OCI-LY3 (cell line): ENCODE data around the gene KCNIP1.
A peak's percentile ranks its signal among the peaks of the same experiment; 100 is the strongest.

ENCODE experiments used
- H2AFZ ChIP-seq: fragments of 200-600, 300-600 bp; shearing (Covaris generic); 2 replicates; pipeline ENCODE4 v1.6.0; 2014; ENCODE audit warnings: antibody characterized with exemption, low read depth, low read length
- H3K27ac ChIP-seq: fragments of 200-600, 300-600 bp; sonication (generic); 2 replicates; pipeline ENCODE4 v1.5.1; 2014; ENCODE audit warnings: mild to moderate bottlenecking, low read length, moderate library complexity, mixed read lengths
- H3K27me3 ChIP-seq: fragments of 200-600, 300-600 bp; sonication (generic); 2 replicates; pipeline ENCODE4 v1.6.1; 2014; ENCODE audit warnings: low read depth, low read length, mixed read lengths
- H3K36me3 ChIP-seq: fragments of 200-600, 300-600 bp; sonication (generic); replicated peaks from 2 replicates; pipeline ENCODE3; 2014; ENCODE audit warnings: low read depth, low read length, mixed read lengths
- H3K4me1 ChIP-seq: fragments of 300-600, 200-600 bp; sonication (generic); 2 replicates; pipeline ENCODE4 v1.6.1; 2014; ENCODE audit warnings: low read length, mixed read lengths
- H3K4me2 ChIP-seq: fragments of 200-600, 300-600 bp; sonication (generic); 2 replicates; pipeline ENCODE4 v1.6.1; 2014; ENCODE audit warnings: low read length, mixed read lengths
- H3K4me3 ChIP-seq: fragments of 300-600, 200-600 bp; sonication (generic); 2 replicates; pipeline ENCODE4 v1.5.1; 2014; ENCODE audit warnings: antibody characterized with exemption, mild to moderate bottlenecking, low read length, moderate library complexity
- H3K79me2 ChIP-seq: fragments of 300-600, 200-600 bp; shearing (Covaris generic); 2 replicates; pipeline ENCODE4 v1.6.1; 2014; ENCODE audit warnings: mild to moderate bottlenecking, low read length, mixed read lengths
- H3K9ac ChIP-seq: fragments of 300-600, 200-600 bp; shearing (Covaris generic); 2 replicates; pipeline ENCODE4 v1.6.0; 2014; ENCODE audit warnings: mild to moderate bottlenecking, low read length, moderate library complexity
- H3K9me3 ChIP-seq: fragments of 200-600, 300-600 bp; shearing (Covaris generic); 2 replicates; pipeline ENCODE4 v1.6.1; 2014; ENCODE audit warnings: low read length, mixed read lengths; ENCODE audit not compliant: insufficient read depth
- H4K20me1 ChIP-seq: fragments of 200-600, 300-600 bp; sonication (generic); 2 replicates; pipeline ENCODE4 v1.6.1; 2016; ENCODE audit warnings: low read length, mixed read lengths; ENCODE audit not compliant: insufficient read depth
- CTCF ChIP-seq: fragments of 200-600, 300-600 bp; sonication (generic); IDR thresholded peaks from 2 replicates; pipeline ENCODE4 v1.5.1; 2014; ENCODE audit warnings: antibody characterized with exemption, low read length, low read depth
- EZH2phosphoT487 ChIP-seq: fragments of 200-600 bp; shearing (Covaris generic); IDR thresholded peaks from 2 replicates; pipeline ENCODE4 v1.6.1; 2018; ENCODE audit warnings: antibody characterized with exemption, mixed run types, low read depth

KCNIP1 gene

GRCh38 chr5:170479484-170479883, 24.3 kb upstream of the KCNIP1 start:
- no peak overlapping the region for H3K4me3 ChIP-seq
- peak; percentile 39 for TF ChIP-seq CTCF
- TF ChIP-seq EZH2phosphoT487 = no peak
- H2AFZ ChIP-seq = no peak overlapping the region
- H3K4me1 ChIP-seq = peaks cover 45% of the 10 kb centered on the region
- H3K79me2 ChIP-seq = no peaks in the 10 kb centered on the region
- H3K9me3 ChIP-seq = no peaks in the 10 kb centered on the region
- H3K4me2 ChIP-seq = no peak overlapping the region
- H3K27ac ChIP-seq = no peak overlapping the region
- H3K36me3 ChIP-seq = no peaks in the 10 kb centered on the region
- H3K27me3 ChIP-seq = peaks cover 20% of the 10 kb centered on the region
- H4K20me1 ChIP-seq = no peaks in the 10 kb centered on the region
- H3K9ac ChIP-seq = no peak overlapping the region

GRCh38 chr5:170480260-170480659, 23.6 kb upstream of the KCNIP1 start:
- H3K79me2 ChIP-seq = no peaks in the 10 kb centered on the region
- no peak overlapping the region for H3K4me2 ChIP-seq
- peaks cover 49% of the 10 kb centered on the region for H3K4me1 ChIP-seq
- H2AFZ ChIP-seq = no peak overlapping the region
- no peak overlapping the region for H3K9ac ChIP-seq
- TF ChIP-seq CTCF = no peak
- TF ChIP-seq EZH2phosphoT487 = no peak
- no peaks in the 10 kb centered on the region for H3K36me3 ChIP-seq
- no peaks in the 10 kb centered on the region for H3K9me3 ChIP-seq
- no peaks in the 10 kb centered on the region for H4K20me1 ChIP-seq
- H3K27ac ChIP-seq = no peak overlapping the region
- no peak overlapping the region for H3K4me3 ChIP-seq
- H3K27me3 ChIP-seq = peaks cover 20% of the 10 kb centered on the region

GRCh38 chr5:170481849-170482248, 22.0 kb upstream of the KCNIP1 start:
- Histone ChIP-seq H3K9me3 (no peaks in the 10 kb centered on the region), H3K27me3 (peaks cover 20% of the 10 kb centered on the region), H3K79me2 (no peaks in the 10 kb centered on the region), H3K4me2 (peak overlapping the region; percentile 58), H3K4me3 (peak overlapping the region; percentile 23), H4K20me1 (no peaks in the 10 kb centered on the region), H3K27ac (no peak overlapping the region), H3K36me3 (no peaks in the 10 kb centered on the region), H3K9ac (no peak overlapping the region), H3K4me1 (peaks cover 51% of the 10 kb centered on the region), H2AFZ (no peak overlapping the region)
- TF ChIP-seq CTCF (no peak), EZH2phosphoT487 (no peak)

GRCh38 chr5:170482511-170482910, 21.3 kb upstream of the KCNIP1 start:
- H3K9ac ChIP-seq = no peak overlapping the region
- no peak overlapping the region for H2AFZ ChIP-seq
- H3K27me3 ChIP-seq = peaks cover 20% of the 10 kb centered on the region
- H3K79me2 ChIP-seq = no peaks in the 10 kb centered on the region
- no peaks in the 10 kb centered on the region for H3K36me3 ChIP-seq
- peaks cover 51% of the 10 kb centered on the region for H3K4me1 ChIP-seq
- H3K9me3 ChIP-seq = no peaks in the 10 kb centered on the region
- H3K27ac ChIP-seq = no peak overlapping the region
- no peak overlapping the region for H3K4me3 ChIP-seq
- H3K4me2 ChIP-seq = no peak overlapping the region
- TF ChIP-seq EZH2phosphoT487 (no peak), CTCF (no peak)
- H4K20me1 ChIP-seq = no peaks in the 10 kb centered on the region
